ENCODE results near the gene OSBP2.

OSBP2 gene

DNA sequence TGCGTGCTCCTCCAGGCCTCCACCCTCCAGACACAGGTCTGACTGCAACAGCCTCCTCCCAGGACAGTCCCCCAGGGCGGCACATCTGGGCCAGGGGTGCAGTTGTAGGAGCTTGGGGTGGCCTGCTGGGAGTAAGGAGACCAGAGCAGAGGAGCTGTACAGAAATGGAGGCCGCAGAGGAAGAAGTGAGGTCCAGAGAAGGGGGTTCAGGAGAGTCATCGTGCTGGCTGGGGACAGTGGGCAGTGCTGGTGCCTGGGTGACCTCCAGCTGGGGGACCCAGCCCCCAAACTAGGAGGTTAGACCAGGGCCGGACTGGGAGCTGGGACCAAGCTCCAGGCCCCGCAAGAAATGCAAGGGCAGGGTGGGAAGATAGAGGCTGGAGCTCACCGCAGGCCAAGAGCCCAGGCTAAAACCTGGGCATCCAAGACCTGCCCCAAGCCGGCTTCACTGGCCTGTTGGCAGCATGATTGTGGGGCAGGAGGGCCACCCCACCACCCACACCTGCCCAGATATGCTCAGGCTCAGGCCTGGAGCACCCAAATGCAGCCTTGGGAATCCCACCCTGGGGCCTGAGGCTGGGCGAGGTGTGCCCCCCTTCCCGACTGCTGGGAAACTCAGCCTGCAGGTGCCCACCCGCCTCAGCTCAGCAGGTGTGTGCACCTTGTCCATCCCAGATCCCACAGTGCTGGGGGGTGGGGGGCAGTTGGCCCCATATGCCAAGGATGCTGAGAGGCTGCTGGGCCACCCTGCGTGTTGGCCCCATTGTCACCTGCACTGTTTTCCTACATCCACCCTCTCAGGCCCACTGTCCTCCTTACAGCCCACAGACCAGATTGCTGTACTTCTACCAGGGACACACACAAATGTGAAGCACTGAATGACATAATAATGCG, 177.0 kb downstream of the OSBP2 start:
- no peak for DNase-seq

DNA sequence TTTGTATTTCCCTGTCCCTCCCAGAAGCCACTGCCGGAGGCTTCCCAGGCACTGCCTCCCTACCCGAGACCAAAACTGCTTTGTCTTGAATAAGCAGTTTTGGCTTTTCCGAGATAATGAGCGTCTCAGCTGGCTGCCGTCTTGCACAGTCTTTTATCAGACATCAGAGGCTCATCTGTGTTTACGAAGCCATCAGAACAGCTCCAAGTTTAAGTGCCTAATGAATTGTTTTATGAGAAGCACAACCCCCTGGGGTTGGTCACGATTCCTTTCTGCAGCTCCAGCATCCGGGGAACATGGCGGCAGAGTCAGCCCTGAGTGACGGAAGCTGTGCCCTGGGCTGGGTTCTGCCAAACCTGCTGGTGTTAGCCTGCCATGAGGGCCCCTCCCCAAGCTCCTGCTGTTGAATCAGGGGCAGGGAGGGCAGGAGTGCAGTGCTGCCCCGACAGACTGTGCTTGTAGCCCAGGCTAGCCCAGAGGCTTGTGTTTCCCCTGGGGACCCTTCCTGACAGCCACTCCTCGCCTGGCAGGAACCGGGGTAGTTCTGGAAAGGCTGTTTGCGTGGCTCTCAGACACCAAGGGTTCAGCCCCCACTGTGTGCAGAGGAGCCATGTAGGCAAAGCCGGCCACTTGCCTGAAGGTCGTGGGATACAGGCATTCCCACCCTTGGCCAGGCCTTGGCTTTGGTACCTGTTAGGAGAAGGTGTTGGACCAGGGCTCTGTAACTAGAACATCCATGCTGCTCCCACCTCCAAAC, 177.8 kb downstream of the OSBP2 start:
- no peak for DNase-seq

DNA sequence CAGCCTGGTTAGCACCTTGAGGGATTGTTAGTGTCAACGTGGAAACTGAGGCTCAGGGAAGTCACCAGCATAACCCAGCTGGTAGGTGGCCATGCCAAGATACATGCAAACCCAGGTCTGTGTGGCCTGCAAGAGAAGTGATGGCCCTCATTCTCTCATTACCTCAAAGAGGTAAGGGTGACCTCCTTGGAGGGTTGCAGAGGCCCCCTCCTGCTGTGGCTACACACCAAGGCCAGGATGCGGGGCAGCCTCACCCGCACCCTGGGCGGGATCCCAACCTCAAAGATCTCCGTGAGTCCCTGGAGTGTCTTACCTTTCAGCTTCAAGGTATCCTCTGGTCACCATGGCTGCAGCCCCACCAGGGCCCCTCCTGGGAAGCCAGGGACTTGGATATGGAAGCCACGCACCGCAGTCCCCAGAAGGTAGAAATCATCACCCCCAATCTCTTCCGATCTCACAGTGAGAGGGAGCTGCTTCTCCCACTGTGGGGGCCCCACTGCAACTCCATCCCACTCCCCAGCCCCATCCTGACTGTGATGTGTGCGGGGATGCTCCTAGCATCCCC, 178.5 kb downstream of the OSBP2 start:
- DNase-seq, result no peak

DNA sequence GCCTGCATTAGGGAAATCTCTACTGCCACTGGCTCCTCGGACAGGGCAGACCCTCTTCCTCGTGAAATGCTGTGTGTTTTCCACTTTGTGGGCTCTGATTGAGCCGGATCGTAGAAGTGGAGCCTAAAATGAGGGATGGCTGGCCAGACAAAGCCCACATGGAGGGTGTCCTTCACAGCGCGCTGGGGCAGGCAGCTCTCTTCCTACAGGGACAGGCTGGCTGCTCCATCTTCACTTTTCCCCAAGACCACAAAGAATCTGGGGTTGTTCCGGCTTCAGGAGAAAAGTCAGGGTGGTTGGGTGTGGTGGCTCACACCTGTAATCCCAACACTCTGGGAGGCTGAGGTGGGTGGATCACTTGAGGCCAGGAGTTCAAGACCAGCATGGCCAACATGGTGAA, 179.0 kb downstream of the OSBP2 start:
- no peak for DNase-seq

DNA sequence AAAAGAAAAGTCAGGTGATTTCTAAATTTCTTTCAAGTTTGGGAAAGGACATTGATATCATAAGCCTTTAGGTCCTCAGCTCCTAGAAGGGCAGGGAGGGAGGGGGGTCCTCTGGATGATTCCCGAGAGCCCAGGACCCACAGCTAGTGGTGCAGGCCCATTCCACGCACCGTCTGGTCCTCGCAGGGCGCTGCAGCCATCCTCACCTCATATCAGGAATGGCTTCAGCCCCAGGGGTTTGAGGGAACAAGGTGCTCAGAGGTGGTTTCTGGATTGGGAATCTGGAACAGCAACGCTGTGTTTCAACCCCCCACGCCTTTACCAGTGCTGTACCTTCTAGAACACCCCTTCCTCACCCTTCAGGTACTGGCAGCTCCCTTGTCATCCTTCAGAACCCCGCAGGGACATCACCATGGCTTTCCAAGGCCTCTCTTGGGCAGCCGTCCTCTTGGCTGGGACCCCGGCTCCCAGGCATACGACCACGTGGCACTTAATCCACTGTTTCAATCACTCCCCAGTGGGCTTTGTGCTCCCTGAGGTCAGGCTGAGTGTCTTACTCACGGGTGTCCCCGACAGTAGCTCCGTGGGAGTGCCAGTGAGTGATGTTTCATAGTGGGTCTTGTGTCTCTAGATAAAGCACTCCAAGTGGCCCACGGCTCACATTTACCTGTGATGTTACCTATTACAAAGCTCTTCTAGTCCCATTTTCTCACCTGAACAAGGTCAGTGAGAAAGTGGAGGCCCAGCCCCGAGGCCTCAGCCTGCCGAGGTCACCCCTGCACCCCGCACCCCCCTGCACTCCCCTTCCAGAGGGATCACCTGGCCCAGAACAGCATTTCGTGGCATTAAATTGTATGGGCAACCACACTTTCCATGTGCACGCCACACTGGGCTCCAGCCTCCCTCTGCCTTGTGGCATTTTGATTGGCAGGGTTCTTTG, 180.0 kb downstream of the OSBP2 start:
- no peak for DNase-seq

DNA sequence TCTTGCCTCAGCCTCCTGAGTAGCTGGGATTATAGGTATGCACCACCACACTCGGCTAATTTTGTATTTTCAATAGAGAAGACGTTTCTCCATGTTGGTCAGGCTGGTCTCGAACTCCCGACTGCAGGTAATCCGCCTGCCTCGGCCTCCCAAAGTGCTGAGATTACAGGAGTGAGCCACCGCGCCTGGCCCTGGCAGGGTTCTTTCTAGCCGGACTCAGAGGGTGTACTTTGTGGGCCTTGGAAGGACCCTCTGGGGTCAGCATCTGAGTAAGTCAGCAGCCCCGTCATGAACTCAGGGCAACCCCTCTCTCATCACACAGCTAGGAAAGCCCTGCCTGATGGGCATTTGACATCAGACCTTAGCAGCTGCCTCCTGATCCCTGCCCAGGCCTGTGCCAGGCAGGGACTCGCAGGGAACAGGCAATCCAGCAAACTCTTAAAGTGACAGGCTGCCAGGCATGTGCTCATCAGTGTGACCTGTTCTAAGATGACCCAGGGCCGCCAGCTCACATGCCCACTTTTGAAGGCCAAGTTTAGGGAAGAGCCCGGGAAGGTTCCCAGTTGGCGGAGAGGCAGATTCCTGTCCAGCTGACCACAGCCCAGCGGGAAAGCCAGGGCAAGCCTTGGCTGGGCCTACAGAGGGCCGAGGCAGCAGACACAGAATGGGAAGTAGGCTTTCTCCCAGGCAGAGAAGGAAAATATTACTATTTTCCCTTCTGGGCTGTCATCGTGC, 181.0 kb downstream of the OSBP2 start:
- DNase-seq, result no peak

DNA sequence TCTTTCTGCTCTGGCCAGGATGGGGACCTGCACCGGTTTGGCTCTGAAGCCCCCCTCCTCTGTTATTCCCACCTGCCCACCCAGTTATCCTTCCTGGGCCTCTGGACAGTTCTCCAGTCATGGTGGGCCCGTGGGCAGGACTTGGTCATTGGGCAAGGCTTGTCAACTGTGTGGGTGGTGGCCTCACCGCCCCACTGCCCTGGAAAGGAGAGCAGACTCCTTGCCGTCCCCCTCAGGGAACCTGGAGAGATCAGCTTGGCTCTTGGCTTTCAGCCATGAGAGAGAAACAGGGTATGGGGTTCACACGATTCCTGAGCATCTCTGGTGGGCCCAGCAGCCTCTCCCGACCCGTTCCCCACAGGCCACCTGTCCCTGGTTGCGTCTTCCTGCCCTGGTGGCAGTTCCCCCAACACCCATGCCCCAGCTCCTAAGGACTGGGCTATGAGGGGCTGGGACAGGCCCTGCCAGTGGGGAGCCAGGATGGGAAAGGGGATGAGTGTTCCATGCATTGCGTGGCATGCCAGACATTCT, 181.6 kb downstream of the OSBP2 start:
- DNase-seq, result no peak

DNA sequence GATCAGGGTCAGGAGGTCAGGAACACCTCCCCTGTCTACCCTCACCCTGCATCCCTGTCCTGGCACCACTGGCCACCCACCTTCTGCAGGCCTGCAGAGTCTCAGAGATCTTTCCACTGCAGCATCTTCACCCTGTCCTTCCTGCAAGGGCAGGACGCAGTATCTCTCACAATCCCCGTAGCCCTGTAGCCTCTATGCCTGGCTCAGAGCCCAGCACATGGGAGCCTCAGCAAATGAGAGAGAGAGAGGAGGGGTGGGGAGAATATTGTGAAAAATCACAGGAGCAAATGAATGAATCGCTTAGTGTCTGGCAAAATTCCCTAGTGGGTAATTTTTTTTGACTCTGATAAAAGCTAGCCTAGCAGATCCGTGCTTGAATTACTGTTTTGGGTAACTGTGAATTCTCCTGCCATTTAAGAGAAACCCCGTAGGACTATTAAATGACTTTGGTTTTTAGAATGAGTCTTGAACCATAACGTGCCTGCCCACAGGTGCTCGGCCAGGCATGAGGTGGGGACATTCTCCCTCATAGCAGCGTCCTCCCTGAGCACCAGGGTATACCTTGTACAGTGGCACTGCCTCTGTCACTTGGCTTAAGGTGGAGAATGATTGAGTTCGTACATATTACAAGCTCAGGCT, 182.4 kb downstream of the OSBP2 start:
- DNase-seq, result no peak

DNA sequence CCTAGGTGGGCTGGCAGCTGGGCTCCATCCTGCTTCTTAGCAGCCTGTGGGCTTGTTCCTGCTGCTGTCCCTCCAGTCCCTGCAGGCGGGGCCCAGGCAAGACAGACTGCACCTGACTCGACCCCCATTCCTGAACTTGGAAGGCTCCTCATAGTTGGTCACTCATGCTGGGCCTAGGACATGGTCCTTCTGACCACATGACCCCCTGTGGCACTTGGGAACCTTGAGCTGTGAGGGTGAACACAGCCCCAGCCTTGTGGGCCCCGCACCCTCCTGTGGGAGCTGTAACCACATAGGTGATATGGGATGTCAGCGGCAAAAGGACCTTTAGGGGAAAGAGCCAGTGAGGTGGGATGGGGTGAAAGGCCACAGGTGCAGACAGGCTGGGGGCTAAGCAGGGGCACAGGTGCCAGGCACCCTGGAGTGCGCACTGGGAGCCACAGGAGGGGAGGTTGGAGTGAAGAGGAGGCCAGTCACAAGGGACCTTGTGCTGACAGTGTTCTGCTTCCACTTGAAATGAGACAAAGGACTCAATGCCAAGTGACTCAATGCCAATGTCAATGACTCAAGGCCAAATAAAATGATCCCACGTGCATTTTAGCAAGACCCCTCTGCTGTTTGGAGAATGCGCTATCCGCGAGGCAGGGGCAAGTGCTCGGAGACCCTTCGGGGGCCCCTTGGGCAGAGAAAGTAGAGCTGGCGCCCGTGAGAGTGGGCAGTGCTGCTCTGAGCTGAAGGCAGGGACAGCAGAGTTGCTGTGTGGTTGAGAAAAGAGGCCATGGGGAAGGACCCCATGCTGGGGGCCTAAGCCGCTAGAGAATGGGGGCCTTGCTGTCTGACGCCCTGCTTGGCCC, 183.2 kb downstream of the OSBP2 start:
- DNase-seq, result no peak

DNA sequence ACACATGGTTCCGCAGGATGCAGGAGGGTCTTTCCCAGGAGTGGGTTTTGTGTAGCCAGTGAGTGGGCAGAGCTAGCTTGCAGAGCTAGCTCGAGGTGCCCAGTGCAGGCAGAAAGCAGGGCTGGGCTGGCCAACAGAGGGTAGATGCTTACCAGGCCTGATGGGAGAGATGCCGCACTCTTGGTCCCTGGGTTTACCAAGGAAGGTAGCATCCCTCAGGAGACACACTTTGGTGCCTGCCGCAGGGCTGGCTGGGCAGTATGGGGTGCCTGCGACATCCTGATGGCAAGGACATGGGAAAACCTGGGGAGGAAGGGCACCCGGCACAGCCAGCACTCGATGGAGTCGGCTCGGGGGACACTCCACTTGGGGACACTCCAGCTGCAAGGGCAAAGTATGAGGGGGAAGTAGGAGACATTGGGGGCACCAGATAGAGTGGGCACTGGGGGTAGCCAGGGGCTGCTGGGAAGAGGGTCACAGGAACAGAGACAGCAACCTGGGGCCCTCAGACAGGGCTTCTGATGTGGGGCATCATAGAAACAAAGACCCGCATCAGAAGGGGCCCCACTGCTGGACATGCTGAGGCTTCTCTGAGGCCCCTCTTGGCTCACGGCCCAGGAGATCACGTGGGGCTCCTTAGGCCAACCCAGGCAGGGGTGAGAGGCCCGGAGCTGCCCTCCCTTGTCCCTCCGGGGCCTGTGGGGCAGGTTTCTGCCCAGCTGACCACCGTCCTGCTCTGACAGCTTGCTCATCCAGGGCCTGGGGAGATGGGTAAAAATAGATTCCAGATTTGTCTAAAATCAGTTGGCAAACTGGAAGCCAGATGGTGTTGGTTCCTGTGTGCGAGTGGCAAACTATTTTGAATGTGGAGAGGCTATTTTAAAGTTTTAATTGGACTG, 184.1 kb downstream of the OSBP2 start:
- no peak for DNase-seq

DNA sequence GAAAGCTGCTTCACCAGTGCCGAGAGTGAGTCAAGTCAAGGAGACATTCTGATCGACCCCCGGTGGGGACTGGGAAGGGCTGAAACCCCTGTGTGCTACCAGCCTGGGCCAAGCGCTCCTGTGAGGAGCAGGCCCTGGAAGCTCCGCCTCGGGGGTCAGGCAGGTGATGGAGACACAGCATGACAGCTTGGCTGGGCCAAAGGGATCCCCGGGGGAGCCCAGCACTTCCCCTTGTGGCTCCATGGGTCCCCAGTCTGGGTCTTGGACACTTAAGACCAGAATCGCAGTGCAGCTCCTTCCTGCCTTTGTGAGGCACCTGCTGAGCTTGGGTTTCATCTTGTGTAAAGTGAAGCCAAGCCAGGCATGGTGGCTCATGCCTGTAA, 184.7 kb downstream of the OSBP2 start:
- no peak for DNase-seq

DNA sequence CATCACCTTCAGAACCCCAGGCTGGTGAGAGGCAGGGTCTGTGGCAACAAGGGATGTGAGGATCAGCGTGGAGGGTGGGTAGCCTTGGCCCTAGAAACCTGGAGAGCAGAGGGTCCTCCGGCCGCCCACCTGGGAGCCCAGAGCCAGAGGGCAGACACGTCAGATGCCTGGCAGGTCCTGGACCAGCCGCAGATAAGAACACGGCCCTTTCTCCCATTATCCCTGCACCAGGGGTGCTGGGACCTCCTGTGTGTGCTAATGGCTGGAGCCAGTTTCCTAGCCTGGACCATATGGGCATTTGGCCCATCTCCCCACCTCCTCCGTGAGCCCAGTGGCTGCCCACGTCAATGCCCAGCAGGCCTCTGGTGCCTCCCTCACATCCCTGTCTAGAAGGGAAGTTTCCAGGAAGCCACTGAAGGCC, 185.5 kb downstream of the OSBP2 start:
- DNase-seq, result no peak

DNA sequence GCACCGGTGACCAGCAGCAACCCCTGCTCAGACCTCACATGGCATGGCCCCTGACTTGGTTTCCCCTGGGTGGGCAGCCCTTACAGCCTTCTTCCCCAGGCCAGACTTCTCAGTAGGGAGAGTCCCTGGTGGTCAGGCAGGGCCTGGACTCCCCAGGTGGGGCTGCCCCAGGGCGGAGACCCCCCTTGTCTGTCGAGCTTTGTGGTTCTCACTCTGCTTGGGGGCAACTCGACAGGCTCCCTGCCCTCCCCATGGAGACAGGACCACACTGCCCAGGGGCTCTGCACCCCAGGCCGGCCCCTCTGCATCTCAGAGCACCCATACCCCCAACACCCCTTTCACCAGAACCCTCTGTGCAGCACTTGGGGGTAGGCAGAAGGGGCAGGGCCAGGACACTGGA, 186.2 kb downstream of the OSBP2 start:
- no peak for DNase-seq

DNA sequence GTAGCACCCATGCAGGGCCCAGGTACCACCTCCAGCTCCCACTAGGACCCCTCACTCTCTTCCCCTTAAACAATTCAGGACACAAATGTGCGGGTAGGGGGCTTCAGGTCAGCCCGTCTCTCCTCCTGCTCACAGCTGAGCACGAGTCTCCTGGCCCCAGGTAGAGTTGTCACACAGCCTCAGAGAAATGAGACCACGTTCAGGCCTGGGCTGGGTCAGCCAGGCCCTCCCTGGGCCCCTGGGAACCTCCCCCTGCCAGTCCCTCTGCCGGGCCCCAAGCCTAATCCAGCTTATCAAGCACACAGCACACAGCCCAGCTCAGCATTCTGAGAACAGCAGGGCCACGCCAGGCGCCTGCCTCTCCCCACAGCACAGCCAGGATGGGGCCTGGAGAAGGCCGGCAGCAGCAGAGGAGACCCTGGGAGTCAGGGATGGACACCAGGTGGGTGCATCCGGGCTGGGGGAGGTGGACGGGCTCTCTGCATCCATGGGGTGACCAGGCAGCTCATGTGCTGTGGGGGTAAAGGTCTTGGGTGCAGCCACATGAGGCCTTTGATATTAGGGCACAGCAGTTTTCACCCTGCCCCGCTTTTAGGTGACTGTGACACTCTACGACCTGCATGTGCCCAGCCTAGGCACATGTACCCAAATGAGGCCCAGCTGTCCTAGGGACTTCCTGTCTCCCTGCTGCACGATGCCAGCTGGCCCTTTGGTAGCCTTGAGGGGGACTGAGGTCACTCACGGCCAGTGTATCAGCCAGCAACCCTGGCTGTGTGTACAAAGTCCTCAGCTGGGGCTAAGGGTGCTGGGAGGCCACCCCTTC, 186.9 kb downstream of the OSBP2 start:
- no peak for DNase-seq

DNA sequence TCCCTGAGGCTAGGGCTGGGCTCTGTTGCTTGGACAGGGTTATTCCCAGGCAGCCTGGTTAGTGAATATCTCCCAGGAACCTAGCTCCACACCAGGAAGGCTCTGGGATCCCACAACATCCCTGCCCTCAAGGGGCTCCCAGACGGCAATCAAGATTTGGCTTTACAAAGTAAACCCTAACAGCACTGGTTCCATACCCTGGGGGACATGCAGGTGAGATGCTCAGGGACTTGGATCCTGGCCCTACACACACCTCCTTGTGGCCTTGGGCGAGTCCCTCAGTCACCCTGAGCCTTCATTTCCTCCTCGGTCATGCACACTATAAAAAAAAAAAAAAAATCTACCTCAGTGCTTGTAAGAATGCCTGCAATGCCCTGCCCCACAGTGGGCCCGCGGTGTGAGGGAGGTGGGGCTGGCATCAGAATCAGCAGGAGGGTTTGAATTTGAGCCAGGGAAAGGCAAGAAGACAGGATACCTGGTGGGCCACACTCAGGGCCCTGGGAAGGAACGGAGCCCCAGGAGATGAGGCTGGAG, 187.6 kb downstream of the OSBP2 start:
- no peak for DNase-seq

DNA sequence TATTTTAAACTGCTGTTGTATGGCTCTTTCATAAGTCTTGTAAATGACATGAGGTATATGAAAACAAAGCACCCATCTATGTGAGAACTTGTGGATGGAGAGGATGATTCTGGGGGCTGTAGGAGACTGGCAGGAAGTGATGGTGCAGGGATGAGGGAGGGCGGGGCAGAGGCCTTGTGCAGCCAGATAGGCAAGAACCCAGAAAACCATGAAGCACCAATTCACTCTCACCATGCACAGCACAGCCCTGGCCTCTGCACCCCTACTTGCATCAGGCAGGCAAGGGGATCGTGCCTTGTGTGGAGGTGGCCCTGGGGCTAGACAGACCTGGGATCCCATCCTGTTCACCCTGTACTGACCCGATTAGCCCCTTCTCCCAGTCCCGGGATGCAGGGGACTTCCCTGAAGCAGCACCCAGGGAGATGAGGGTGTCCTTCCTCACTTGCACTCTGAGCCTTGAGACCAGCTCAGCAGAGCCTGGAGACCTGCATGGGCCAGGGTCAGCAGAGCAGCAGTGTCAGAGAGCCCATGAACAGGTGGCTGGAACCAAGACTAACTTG, 188.4 kb downstream of the OSBP2 start:
- no peak for DNase-seq

DNA sequence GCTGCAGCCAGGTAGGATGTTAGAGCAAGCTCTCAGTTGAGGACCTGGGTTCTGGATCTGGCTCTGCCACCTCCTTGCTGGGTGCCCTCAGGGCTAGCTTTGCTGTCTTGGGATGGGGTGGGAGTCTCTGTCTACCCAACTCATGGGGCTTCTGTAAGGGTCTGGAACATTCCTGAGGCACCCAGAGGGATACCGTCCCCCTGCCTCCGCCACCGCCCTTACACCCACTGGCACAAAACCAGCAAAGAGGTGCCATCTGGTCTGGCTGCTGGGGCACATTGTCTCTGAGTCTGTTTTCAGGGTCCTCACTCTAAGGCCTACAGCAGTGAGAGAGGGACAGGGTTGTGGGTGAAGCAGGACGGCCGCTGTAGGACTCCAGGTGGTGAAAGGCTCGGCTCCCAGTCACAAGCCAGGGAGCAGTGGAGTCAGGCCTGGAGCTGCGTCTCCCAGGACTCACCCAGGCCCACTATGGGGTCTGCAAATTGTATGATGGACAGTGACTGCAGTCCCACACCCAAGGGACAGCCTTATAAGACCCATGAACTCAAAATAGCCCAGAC, 189.0 kb downstream of the OSBP2 start:
- no peak for DNase-seq

Measured in stimulated activated CD4-positive, alpha-beta T cell treated with anti-CD3 and anti-CD28 coated beads, Interleukin-1b, Interleukin-23, amount 100 ng/mL, for 48 hours (primary cell).